SK-N-SH treated with all-trans-retinoic acid at 6 μM for 48 hours (cell line): ENCODE measurements around the gene FAM32A.

Experiments used
- ATAC-seq: fragments of 200-7000 bp; cut with Tn5 transposase; 3 replicates; pipeline ENCODE4 v1.9.1; 2020; ENCODE audit warnings: mild to moderate bottlenecking, moderate library complexity
- ARNTL ChIP-seq: fragments of 450-650 bp; formaldehyde crosslinking; IDR thresholded peaks from 2 replicates; pipeline ENCODE4 v1.5.0; 2020; ENCODE audit warnings: low read depth, mild to moderate bottlenecking, moderate library complexity, borderline replicate concordance
- BACH2 ChIP-seq: fragments of 250-450 bp; sonication (Bioruptor Pico); IDR thresholded peaks from 2 replicates; pipeline ENCODE4 v1.9.0; 2021; ENCODE audit warnings: mild to moderate bottlenecking, borderline replicate concordance
- CSDC2 ChIP-seq: fragments of 250-450 bp; sonication (Bioruptor Pico); IDR thresholded peaks from 2 replicates; pipeline ENCODE4 v1.5.0; 2020; ENCODE audit warnings: mild to moderate bottlenecking, moderate library complexity
- GLIS3 ChIP-seq: fragments of 250-450 bp; sonication (Bioruptor Pico); IDR thresholded peaks from 2 replicates; pipeline ENCODE4 v1.5.0; 2020; ENCODE audit warnings: mild to moderate bottlenecking, moderate library complexity
- ISL1 ChIP-seq: fragments of 250-450 bp; sonication (Bioruptor Pico); IDR thresholded peaks from 2 replicates; pipeline ENCODE4 v2.1.2; 2022; ENCODE audit warnings: mild to moderate bottlenecking, moderate library complexity
- PPARA ChIP-seq: fragments of 250-450 bp; sonication (Bioruptor Pico); IDR thresholded peaks from 2 replicates; pipeline ENCODE4 v1.5.0; 2020; ENCODE audit warnings: mild to moderate bottlenecking, borderline replicate concordance
- RARB ChIP-seq: fragments of 250-450 bp; sonication (Bioruptor Pico); IDR thresholded peaks from 2 replicates; pipeline ENCODE4 v1.8.0; 2021; ENCODE audit warnings: mild to moderate bottlenecking, moderate library complexity
- TCF4 ChIP-seq: fragments of 250-450 bp; sonication (Bioruptor Pico); IDR thresholded peaks from 2 replicates; pipeline ENCODE4 v1.8.0; 2021; ENCODE audit warnings: mild to moderate bottlenecking, moderate library complexity, borderline replicate concordance
- ZC3H10 ChIP-seq: fragments of 250-450 bp; sonication (Bioruptor Pico); IDR thresholded peaks from 2 replicates; pipeline ENCODE4 v1.5.1; 2021; ENCODE audit warnings: mild to moderate bottlenecking, moderate library complexity
- ZFP30 ChIP-seq: fragments of 450-650 bp; formaldehyde crosslinking; IDR thresholded peaks from 2 replicates; pipeline ENCODE4 v1.5.0; 2022; ENCODE audit warnings: mild to moderate bottlenecking, moderate library complexity
- ZNF565 ChIP-seq: fragments of 450-650 bp; formaldehyde crosslinking; conservative IDR thresholded peaks from 2 replicates; pipeline ENCODE4 v1.5.0; 2020; ENCODE audit warnings: low read depth, mild to moderate bottlenecking, moderate library complexity
- ZNF70 ChIP-seq: fragments of 450-650 bp; formaldehyde crosslinking; IDR thresholded peaks from 2 replicates; pipeline ENCODE4 v1.5.0; 2020; ENCODE audit warnings: mild to moderate bottlenecking, moderate library complexity
- TF ChIP-seq, protein P1 (sequence below): fragments of 250-450 bp; sonication (Bioruptor Pico); IDR thresholded peaks from 2 replicates; pipeline ENCODE4 v1.5.0; 2020; ENCODE audit warnings: mild to moderate bottlenecking, moderate library complexity
- TF ChIP-seq, protein P2 (sequence below): fragments of 250-450 bp; sonication (Bioruptor Pico); IDR thresholded peaks from 2 replicates; pipeline ENCODE4 v1.5.1; 2021; ENCODE audit warnings: mild to moderate bottlenecking, moderate library complexity
- TF ChIP-seq, protein P3 (sequence below): fragments of 250-450 bp; sonication (Bioruptor Pico); IDR thresholded peaks from 2 replicates; pipeline ENCODE4 v1.8.0; 2020; ENCODE audit warnings: mild to moderate bottlenecking, moderate library complexity, borderline replicate concordance
- TF ChIP-seq, protein P4 (sequence below): fragments of 250-450 bp; sonication (Bioruptor Pico); IDR thresholded peaks from 2 replicates; pipeline ENCODE4 v1.8.0; 2021; ENCODE audit warnings: low read depth, mild to moderate bottlenecking, moderate library complexity, borderline replicate concordance

The FAM32A gene

DNA sequence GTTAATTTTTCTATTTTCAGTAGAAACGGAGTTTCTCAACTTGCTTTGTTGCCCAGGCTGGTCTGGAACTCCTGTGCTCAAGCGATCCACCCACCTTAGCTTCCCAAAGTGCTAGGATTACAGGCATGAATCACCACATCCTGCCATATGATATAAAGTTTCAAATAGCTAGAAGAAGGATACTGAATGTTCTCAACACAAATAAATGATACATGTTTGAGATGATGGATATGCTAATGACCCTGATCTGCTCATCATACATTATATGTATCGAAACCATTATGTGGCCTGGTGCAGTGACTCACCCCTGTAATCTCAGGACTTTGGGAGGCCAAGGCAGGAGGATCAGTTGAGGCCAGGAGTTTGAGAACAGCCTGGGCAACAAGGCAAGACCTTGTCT is 23.4 kb upstream of the FAM32A start (continued):
- TF ChIP-seq, protein P1, sequence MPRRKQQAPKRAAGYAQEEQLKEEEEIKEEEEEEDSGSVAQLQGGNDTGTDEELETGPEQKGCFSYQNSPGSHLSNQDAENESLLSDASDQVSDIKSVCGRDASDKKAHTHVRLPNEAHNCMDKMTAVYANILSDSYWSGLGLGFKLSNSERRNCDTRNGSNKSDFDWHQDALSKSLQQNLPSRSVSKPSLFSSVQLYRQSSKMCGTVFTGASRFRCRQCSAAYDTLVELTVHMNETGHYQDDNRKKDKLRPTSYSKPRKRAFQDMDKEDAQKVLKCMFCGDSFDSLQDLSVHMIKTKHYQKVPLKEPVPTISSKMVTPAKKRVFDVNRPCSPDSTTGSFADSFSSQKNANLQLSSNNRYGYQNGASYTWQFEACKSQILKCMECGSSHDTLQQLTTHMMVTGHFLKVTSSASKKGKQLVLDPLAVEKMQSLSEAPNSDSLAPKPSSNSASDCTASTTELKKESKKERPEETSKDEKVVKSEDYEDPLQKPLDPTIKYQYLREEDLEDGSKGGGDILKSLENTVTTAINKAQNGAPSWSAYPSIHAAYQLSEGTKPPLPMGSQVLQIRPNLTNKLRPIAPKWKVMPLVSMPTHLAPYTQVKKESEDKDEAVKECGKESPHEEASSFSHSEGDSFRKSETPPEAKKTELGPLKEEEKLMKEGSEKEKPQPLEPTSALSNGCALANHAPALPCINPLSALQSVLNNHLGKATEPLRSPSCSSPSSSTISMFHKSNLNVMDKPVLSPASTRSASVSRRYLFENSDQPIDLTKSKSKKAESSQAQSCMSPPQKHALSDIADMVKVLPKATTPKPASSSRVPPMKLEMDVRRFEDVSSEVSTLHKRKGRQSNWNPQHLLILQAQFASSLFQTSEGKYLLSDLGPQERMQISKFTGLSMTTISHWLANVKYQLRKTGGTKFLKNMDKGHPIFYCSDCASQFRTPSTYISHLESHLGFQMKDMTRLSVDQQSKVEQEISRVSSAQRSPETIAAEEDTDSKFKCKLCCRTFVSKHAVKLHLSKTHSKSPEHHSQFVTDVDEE (CRISPR knock-in tag), result no peak
- no peak for TF ChIP-seq ZNF565 (CRISPR knock-in tag)
- no peak for TF ChIP-seq GLIS3 (CRISPR knock-in tag)
- TF ChIP-seq, protein P2, sequence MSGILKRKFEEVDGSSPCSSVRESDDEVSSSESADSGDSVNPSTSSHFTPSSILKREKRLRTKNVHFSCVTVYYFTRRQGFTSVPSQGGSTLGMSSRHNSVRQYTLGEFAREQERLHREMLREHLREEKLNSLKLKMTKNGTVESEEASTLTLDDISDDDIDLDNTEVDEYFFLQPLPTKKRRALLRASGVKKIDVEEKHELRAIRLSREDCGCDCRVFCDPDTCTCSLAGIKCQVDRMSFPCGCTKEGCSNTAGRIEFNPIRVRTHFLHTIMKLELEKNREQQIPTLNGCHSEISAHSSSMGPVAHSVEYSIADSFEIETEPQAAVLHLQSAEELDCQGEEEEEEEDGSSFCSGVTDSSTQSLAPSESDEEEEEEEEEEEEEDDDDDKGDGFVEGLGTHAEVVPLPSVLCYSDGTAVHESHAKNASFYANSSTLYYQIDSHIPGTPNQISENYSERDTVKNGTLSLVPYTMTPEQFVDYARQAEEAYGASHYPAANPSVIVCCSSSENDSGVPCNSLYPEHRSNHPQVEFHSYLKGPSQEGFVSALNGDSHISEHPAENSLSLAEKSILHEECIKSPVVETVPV (CRISPR knock-in tag), result no peak
- no peak for TF ChIP-seq TCF4
- TF ChIP-seq RARB (CRISPR knock-in tag), result no peak
- TF ChIP-seq, all 23 proteins: peak for 0

DNA sequence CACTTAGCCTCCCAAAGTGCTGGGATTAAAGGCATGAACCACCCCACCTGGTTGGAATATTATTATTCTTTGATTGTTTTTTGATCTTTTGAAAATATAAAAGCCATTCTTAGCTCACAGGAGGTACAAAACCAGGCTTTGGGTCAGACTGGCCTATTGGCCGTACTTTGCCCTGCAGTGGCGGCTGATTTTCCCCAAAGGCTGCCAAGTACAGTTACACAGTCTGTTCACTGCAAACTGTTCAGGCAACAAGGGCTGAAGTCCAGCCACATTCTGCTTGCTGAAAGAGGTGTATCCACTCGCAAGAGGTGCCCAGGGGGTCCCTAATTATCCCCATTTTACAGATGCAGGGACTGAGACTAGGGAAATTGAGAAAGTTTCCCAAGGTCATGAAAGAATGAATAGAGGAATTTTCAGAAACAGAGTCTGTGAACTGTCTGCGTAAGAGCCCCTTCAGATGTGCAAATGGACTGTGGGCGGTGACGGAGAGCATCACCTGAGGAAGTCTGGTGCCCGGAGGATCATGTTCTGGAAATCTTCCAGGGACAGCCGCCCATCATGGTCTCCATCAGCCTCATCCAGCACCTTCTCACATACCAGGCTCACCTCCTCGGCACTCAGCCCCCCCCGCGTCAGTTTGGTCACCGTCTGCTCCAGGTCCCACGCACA is 20.9 kb upstream of the FAM32A start:
- no peak for ATAC-seq
- TF ChIP-seq TCF4 (no peak), ARNTL (CRISPR knock-in tag) (no peak), ZC3H10 (CRISPR knock-in tag) (no peak), ZNF565 (CRISPR knock-in tag) (no peak), RARB (CRISPR knock-in tag) (no peak)
- TF ChIP-seq, protein P3, sequence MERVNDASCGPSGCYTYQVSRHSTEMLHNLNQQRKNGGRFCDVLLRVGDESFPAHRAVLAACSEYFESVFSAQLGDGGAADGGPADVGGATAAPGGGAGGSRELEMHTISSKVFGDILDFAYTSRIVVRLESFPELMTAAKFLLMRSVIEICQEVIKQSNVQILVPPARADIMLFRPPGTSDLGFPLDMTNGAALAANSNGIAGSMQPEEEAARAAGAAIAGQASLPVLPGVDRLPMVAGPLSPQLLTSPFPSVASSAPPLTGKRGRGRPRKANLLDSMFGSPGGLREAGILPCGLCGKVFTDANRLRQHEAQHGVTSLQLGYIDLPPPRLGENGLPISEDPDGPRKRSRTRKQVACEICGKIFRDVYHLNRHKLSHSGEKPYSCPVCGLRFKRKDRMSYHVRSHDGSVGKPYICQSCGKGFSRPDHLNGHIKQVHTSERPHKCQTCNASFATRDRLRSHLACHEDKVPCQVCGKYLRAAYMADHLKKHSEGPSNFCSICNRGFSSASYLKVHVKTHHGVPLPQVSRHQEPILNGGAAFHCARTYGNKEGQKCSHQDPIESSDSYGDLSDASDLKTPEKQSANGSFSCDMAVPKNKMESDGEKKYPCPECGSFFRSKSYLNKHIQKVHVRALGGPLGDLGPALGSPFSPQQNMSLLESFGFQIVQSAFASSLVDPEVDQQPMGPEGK, result no peak

DNA sequence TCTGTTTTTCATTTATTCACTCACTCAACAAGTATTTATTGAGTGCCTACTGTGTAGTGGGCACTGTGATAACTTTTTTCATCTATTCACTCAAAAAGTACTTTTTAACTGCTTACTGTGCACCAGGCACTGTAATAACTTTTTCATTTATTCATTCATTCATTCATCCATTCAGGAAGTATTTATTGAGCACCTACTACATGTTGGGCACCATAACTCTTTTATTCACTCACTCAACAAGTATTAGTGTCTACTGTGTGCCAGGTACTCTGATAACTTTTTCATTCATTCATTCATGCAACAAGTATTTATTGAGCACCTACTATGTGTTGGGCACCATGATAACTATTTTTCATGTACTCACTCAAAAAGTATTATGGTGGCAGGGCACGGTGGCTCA is 18.8 kb upstream of the FAM32A start:
- ATAC-seq, result no peak
- TF ChIP-seq, protein P3, result no peak
- TF ChIP-seq PPARA, result no peak
- no peak for TF ChIP-seq ISL1 (CRISPR knock-in tag)
- no peak for TF ChIP-seq ZNF565 (CRISPR knock-in tag)
- TF ChIP-seq, protein P4, sequence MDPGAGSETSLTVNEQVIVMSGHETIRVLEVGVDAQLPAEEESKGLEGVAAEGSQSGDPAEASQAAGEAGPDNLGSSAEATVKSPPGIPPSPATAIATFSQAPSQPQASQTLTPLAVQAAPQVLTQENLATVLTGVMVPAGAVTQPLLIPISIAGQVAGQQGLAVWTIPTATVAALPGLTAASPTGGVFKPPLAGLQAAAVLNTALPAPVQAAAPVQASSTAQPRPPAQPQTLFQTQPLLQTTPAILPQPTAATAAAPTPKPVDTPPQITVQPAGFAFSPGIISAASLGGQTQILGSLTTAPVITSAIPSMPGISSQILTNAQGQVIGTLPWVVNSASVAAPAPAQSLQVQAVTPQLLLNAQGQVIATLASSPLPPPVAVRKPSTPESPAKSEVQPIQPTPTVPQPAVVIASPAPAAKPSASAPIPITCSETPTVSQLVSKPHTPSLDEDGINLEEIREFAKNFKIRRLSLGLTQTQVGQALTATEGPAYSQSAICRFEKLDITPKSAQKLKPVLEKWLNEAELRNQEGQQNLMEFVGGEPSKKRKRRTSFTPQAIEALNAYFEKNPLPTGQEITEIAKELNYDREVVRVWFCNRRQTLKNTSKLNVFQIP (CRISPR knock-in tag), result no peak
- TF ChIP-seq GLIS3 (CRISPR knock-in tag), result no peak
- no peak for TF ChIP-seq ARNTL (CRISPR knock-in tag)
- no peak for TF ChIP-seq ZNF70

DNA sequence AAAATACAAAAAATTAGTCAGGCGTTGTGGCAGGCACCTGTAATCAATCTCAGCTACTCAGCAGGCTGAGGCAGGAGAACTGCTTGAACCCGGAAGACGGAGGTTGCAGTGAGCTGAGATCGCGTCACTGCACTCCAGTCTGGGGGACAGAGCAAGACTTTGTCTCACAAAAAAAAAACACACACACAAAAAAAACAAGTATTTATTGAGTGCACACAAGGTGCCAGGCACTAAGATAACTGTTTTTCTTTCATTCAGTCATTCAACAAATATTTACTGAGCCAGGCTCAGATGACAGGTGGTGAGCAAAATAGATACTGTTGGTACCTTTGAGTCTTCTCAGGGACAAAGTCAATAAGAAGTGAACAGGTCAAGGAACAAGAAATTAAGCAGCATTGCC is 18.2 kb upstream of the FAM32A start:
- ATAC-seq, result no peak
- TF ChIP-seq BACH2, result no peak
- no peak for TF ChIP-seq ZFP30 (CRISPR knock-in tag)
- no peak for TF ChIP-seq GLIS3 (CRISPR knock-in tag)
- TF ChIP-seq RARB (CRISPR knock-in tag), result no peak
- no peak for TF ChIP-seq ZC3H10 (CRISPR knock-in tag)
- no peak for TF ChIP-seq TCF4
- TF ChIP-seq CSDC2, result no peak
- TF ChIP-seq, protein P2 (CRISPR knock-in tag), result no peak
